Muscle of back (tissue), 11 donors: ENCODE measurements around the gene SUGP1. TPM values are rescaled to one million over a fixed set of nuclear protein-coding genes. Genes with fewer than 3 reads are reported as not detected.

Source experiments
- DNase-seq, 3 donors: peaks; one replicate each; pipeline versions ENCODE4 v3.0.0 to v3.0.0-alpha.2; 2013
- polyA plus RNA-seq, 10 donors: library from polyadenylated mRNA; unstranded; fragments of 120-200 nt; gene quantifications; one replicate each; pipeline ENCODE4 v1.2.1, GENCODE V29; 2013; ENCODE audit not compliant: insufficient read length in 10 of 10

The SUGP1 gene
- polyA plus RNA-seq, 10 donors = 29.4 to 39.8 (median 33.2) TPM

- no peak for DNase-seq
These were observed 86.0 kb downstream of the SUGP1 start for GRCh38 chr19:19234220-19234816.

- DNase-seq = peak; percentile 15 to 40 (median 21)
These were observed 88.0 kb downstream of the SUGP1 start for GRCh38 chr19:19232261-19232721.

GRCh38 chr19:19230999-19231398 is 89.3 kb downstream of the SUGP1 start:
- no peak for DNase-seq

- DNase-seq = no peak
These were observed 90.6 kb downstream of the SUGP1 start for GRCh38 chr19:19229701-19230100.

GRCh38 chr19:19227217-19227616 is 93.1 kb downstream of the SUGP1 start:
- DNase-seq = no peak

GRCh38 chr19:19226663-19227062 is 93.6 kb downstream of the SUGP1 start:
- DNase-seq = no peak

GRCh38 chr19:19226204-19226603 is 94.1 kb downstream of the SUGP1 start:
- no peak for DNase-seq

Other genes with a start within 250 kb of the SUGP1 start
- 10 to 100 TPM; 16.8 to 26.9 (median 21.5) TPM for gene TMEM161A, start 182.0 kb downstream of the SUGP1 start, polyA plus RNA-seq
- gene MEF2B, start 150.2 kb downstream of the SUGP1 start, polyA plus RNA-seq = 1 to 10 TPM in 7 of 10 donors, under 1 TPM in 3; 0.71 to 2.3 (median 1.2) TPM
- 10 to 100 TPM in 7 of 10 donors, 1 to 10 TPM in 3; 9.0 to 13.7 (median 10.9) TPM for gene BORCS8, start 128.4 kb downstream of the SUGP1 start, polyA plus RNA-seq
- 10 to 100 TPM; 46.6 to 71.4 (median 60.1) TPM for gene RFXANK, start 128.3 kb downstream of the SUGP1 start, polyA plus RNA-seq
- gene NR2C2AP, start 117.1 kb downstream of the SUGP1 start, polyA plus RNA-seq = 10 to 100 TPM in 5 of 10 donors, 1 to 10 TPM in 5; 7.3 to 14.6 (median 10.4) TPM
- under 1 TPM; 0.04 to 0.84 (median 0.10) TPM for gene NCAN, start 108.6 kb downstream of the SUGP1 start, polyA plus RNA-seq
- gene TM6SF2, start 47.2 kb downstream of the SUGP1 start, polyA plus RNA-seq = 1 to 10 TPM; 1.5 to 4.1 (median 2.0) TPM
- gene MAU2, start 320 bp upstream of the SUGP1 start, polyA plus RNA-seq = 10 to 100 TPM; 29.4 to 59.3 (median 37.9) TPM
- gene GATAD2A, start 85.2 kb upstream of the SUGP1 start, polyA plus RNA-seq = 10 to 100 TPM; 44.1 to 57.1 (median 47.3) TPM
- under 1 TPM; 0.29 to 0.75 (median 0.42) TPM for gene TSSK6, start 195.0 kb upstream of the SUGP1 start, polyA plus RNA-seq
- 100 to 1,000 TPM; 146 to 246 (median 175) TPM for gene NDUFA13, start 195.7 kb upstream of the SUGP1 start, polyA plus RNA-seq
- gene YJEFN3, start 208.4 kb upstream of the SUGP1 start, polyA plus RNA-seq = 10 to 100 TPM in 1 of 10 donors, 1 to 10 TPM in 9; 2.8 to 11.4 (median 5.8) TPM
- gene CILP2, start 217.8 kb upstream of the SUGP1 start, polyA plus RNA-seq = 10 to 100 TPM in 1 of 10 donors, 1 to 10 TPM in 6, under 1 TPM in 3; 0.36 to 10.8 (median 3.6) TPM